Measurements from ENCODE around the gene SLC25A13.
A peak's percentile ranks its signal among the peaks of the same experiment; 100 is the strongest.

Gene SLC25A13

DNA sequence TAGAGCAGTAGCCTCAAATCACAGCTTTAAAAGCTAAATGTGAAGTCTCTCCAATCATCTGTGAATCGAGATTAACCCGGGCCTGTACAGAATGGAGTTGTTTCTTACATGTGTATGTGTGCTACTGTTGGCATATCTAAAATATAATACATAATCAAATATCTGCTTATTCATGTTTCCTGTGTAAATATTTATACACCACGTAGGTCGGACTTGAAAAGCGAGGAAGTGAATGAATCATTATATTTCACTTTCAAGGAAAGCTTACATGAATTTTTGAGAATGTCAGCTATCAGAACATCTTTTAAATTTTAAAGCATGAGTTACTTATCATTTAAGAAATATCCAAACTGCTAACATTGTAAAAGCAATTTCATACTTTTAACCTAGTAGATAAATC, 233.3 kb downstream of the SLC25A13 start:
- no peak for DNase-seq (ENCODE audit: low read depth)
- TF ChIP-seq, protein P1, sequence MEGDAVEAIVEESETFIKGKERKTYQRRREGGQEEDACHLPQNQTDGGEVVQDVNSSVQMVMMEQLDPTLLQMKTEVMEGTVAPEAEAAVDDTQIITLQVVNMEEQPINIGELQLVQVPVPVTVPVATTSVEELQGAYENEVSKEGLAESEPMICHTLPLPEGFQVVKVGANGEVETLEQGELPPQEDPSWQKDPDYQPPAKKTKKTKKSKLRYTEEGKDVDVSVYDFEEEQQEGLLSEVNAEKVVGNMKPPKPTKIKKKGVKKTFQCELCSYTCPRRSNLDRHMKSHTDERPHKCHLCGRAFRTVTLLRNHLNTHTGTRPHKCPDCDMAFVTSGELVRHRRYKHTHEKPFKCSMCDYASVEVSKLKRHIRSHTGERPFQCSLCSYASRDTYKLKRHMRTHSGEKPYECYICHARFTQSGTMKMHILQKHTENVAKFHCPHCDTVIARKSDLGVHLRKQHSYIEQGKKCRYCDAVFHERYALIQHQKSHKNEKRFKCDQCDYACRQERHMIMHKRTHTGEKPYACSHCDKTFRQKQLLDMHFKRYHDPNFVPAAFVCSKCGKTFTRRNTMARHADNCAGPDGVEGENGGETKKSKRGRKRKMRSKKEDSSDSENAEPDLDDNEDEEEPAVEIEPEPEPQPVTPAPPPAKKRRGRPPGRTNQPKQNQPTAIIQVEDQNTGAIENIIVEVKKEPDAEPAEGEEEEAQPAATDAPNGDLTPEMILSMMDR (conservative IDR thresholded peaks at IDR 0.05; ENCODE audit: control insufficient read depth, insufficient read depth, low read depth, low read length) = no peak
- no peak overlapping the region for H3K4me3 ChIP-seq (ENCODE audit: control insufficient read depth, low read depth, low read length)

DNA sequence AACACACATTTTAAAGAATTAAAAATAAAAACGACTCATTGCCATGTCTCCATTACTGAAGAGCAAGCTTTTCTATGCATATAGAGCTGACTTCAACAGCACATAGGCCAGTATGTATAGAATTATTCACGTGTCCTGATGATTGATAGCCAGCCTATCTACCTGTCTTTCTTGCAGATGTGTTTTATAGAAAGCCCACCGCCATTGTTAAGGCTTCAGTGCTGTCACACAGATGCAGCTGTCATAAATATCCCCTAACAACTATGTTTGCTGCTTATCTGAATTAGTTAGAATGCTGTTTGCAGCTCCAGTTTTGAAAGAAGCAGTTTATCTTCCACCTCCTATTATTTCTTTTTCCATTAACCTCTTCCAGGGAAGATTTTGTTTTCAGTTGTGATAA, 235.9 kb downstream of the SLC25A13 start:
- no peak overlapping the region for H3K4me3 ChIP-seq (ENCODE audit: control insufficient read depth, low read depth, low read length)
- TF ChIP-seq, protein P1 (conservative IDR thresholded peaks at IDR 0.05; ENCODE audit: control insufficient read depth, insufficient read depth, low read depth, low read length) = no peak
- DNase-seq (ENCODE audit: low read depth) = no peak

DNA sequence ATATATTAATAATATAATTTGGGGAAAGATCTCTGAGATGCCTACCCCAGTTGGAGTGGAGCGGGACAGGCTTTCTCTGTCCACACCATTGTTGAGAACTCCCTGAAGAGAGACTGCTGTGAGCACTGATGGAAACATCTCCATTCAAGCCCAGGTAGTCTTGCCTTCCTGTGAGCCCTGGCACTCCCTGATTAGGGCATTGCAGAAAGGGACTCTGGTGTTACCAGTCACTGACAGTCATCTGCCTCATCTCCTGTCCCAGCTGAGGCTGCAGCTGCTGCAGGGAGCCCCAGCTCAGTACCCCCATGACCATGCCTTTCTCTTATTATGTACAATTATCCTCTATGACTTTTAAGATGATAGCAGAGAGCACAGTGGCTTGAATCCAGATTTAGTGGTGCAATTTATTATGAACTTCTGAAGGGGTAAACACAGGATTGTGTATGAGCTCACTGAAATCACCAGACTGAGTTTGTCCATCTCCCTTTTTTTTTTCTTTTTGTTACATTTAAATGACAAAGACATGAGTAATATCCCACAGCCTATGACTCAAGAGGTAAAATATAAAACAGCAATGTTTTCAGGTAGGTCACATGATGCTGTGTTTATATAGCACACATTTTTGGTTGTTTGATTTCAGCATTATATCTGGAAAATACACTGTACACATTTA, 236.9 kb downstream of the SLC25A13 start:
- TF ChIP-seq, protein P1 (conservative IDR thresholded peaks at IDR 0.05; ENCODE audit: control insufficient read depth, insufficient read depth, low read depth, low read length) = no peak

DNA sequence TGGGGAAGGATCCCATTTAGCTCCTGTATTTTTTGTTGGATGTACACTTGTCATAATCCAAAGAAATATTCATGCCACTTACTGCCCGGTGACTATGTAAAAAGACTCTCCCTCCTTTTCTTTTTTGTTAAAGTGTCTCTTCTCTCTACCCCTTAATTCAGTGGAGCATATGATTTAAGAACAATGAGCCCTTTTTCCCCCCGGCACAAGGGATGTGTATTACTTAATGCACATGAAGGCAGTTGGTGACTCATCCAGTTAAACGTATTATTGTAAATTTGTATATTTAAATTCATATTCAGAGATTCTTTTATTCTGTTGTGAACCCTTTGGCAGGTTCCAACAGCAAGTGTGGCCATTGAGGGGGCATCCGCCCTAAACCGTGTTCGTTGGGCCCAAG, 241.9 kb downstream of the SLC25A13 start:
- H3K4me3 ChIP-seq (ENCODE audit: control insufficient read depth, low read depth, low read length) = no peak overlapping the region
- no peak for DNase-seq (ENCODE audit: low read depth)
- TF ChIP-seq, protein P1 (conservative IDR thresholded peaks at IDR 0.05; ENCODE audit: control insufficient read depth, insufficient read depth, low read depth, low read length) = no peak

More for the DNA sequence above, 236.9 kb downstream of the SLC25A13 start:
- no peak overlapping the region for H3K4me3 ChIP-seq (ENCODE audit: control insufficient read depth, low read depth, low read length)
- DNase-seq (ENCODE audit: low read depth) = peak; percentile 84

DNA sequence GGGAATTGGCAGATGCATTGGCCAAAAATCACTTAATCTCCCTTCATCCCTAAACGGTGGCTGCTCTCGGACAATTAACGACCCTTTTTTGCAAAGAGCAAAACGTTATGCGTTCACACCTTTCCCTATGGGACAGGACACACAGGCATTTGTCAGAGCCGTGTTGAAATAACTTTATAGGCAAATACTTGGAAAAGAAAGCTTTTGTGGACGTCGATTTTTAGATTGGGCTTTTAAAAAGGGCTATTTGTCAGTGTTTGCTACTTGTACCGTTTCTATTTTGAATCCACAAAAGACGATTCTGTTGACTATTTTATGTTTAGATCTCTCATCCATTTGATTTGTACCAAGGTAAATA, 245.6 kb downstream of the SLC25A13 start:
- H3K4me3 ChIP-seq (ENCODE audit: control insufficient read depth, low read depth, low read length) = peak overlapping the region; percentile 52
- DNase-seq (ENCODE audit: low read depth) = no peak
- TF ChIP-seq, protein P1 (conservative IDR thresholded peaks at IDR 0.05; ENCODE audit: control insufficient read depth, insufficient read depth, low read depth, low read length) = no peak

DNA sequence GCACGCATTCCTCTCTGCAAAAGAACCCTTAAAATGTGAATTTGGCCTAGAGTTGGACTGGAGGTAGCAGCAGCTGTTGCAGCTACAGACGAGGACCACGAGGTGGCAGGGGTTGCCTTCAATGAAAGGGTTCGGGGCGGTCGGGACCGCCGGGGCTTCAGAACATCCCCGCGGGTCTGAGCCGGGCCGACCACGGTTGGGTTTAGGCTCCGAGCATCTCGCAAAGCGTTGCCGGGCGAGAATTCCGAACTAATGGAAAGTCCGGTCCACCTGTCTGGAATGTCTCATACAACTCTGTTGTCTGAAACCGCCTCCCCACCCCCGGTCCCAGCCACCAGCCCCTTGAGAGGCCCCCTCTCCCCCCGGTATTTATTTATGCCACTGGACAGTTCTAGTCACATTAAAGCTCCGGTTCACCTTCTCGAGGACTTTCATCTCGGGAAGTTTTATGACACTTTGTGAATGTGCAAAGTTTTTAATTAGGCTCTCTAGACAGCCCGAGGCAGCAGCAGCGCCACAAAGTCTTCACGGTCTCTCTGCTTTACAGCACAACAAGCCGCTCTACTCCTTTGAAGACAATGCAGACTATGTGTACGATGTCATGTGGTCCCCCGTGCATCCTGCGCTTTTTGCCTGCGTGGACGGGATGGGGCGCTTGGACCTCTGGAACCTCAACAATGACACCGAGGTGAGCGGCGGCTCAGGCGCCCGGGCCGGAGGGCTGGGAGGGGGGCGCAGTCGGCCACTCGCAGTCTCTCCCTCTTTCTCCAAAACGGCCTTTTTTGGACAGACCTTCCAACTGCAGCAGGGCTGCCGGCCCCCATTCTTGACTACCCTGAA, 246.2 kb downstream of the SLC25A13 start:
- peak; percentile 62 for DNase-seq (ENCODE audit: low read depth)
- TF ChIP-seq, protein P1 (conservative IDR thresholded peaks at IDR 0.05; ENCODE audit: control insufficient read depth, insufficient read depth, low read depth, low read length) = peak; percentile 93
- peak overlapping the region; percentile 52 for H3K4me3 ChIP-seq (ENCODE audit: control insufficient read depth, low read depth, low read length)

All from fibroblast of mammary gland (primary cell).